Measurements from ENCODE around the gene SPATA13. TPM values are rescaled to one million over a fixed set of nuclear protein-coding genes. Genes with fewer than 3 reads are reported as not detected.

The SPATA13 gene
- total RNA-seq, 1 experiment from 2014 or later, result 14.1 TPM

DNA sequence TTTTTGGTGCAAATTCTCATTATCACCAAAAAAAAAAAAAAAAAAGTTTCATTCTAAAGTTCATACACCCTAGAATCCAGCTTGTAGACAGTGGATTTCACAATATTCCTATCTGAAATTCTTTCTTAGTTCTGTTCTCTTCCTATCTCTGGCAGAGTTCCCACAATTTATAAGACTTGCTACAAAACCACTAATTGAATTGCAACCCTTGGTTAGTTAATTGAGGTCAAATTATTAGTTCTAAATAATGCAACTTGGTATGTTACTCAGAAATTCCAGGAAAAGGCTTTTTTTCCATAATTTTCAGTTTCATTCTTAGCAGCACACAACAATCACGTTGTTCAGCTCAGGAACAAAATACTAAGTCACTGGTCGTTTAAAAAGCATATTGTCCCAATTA lies 58.5 kb downstream of the SPATA13 start:
- Mint-ChIP-seq H3K4me1 (peaks cover 37 to 44% of the 10 kb centered on the region in 2 experiments), H3K4me3 (no peak overlapping the region), H3K9me3 (no peaks in the 10 kb centered on the region), H3K36me3 (ENCODE audit: insufficient read depth in 1 of 3, low read depth in 3 of 3) (no peaks in the 10 kb centered on the region; a peak in 1 of 7 replicates), H3K27me3 (ENCODE audit: low read depth) (no peaks in the 10 kb centered on the region), H3K27ac (no peak overlapping the region)
- WGBS (ENCODE audit: extremely low coverage, insufficient read length, low lambda C conversion rate), result no CpG with 5 or more reads among the region's 2 CpGs
- Histone ChIP-seq H3K14ac (ENCODE audit: insufficient read depth, low read length) (no peak overlapping the region), H2BK12ac (ENCODE audit: insufficient read length, low read depth, low read length) (no peak overlapping the region), H3K27me3 (ENCODE audit: insufficient read depth, low read length) (no peaks in the 10 kb centered on the region), H3K4ac (ENCODE audit: low read depth, low read length) (no peak overlapping the region), H2BK120ac (ENCODE audit: low read depth, low read length, poor library complexity, severe bottlenecking) (no peak overlapping the region), H3K9ac (ENCODE audit: extremely low read depth, insufficient read length, low read length) (no peak overlapping the region), H2BK20ac (ENCODE audit: low read depth, low read length, poor library complexity, severe bottlenecking) (no peak overlapping the region), H3K79me2 (ENCODE audit: insufficient read depth, low read length) (peaks cover 4% of the 10 kb centered on the region; the same call in 1 of the 2 replicates), H3T11ph (ENCODE audit: low read length) (no peak overlapping the region), H3K79me1 (ENCODE audit: insufficient read depth, low read depth, low read length, poor library complexity, severe bottlenecking) (no peaks in the 10 kb centered on the region), H2AFZ (ENCODE audit: low read length) (no peak overlapping the region), H3K56ac (ENCODE audit: insufficient read length, low read depth, low read length) (no peak overlapping the region), H2BK5ac (ENCODE audit: insufficient read length, low read length) (no peak overlapping the region), H4K5ac (ENCODE audit: insufficient read length, low read depth, low read length) (no peak overlapping the region), H3K23ac (ENCODE audit: insufficient read length, low read depth, low read length) (no peak overlapping the region), H3K4me1 (ENCODE audit: insufficient read depth, low read length) (peaks cover 8% of the 10 kb centered on the region; the same call in 1 of the 2 replicates), H4K8ac (replicated peaks; ENCODE audit: insufficient read length, low read depth, low read length) (no peak overlapping the region), H4K20me1 (ENCODE audit: control insufficient read depth, insufficient read depth, insufficient read length) (no peaks in the 10 kb centered on the region), H2AK5ac (ENCODE audit: insufficient read length, low read length) (no peak overlapping the region), H3K9me3 (ENCODE audit: control insufficient read depth, low read depth, low read length) (no peaks in the 10 kb centered on the region), H3K4me2 (ENCODE audit: insufficient read depth, insufficient read length, low read length) (no peak overlapping the region), H3K18ac (ENCODE audit: insufficient read length, low read depth, low read length) (no peak overlapping the region), H3K23me2 (ENCODE audit: insufficient read length, low read depth, low read length, poor library complexity, severe bottlenecking) (no peaks in the 10 kb centered on the region), H2BK15ac (ENCODE audit: low read depth, low read length) (no peak overlapping the region), H3K27ac (ENCODE audit: insufficient read length, low read depth, low read length) (no peak overlapping the region), H4K91ac (ENCODE audit: insufficient read length, low read depth, low read length) (no peak overlapping the region)
- DNase-seq, result no peak
- no peak for TF ChIP-seq CTCF (conservative IDR thresholded peaks at IDR 0.05)

All from H9 (cell line).